SH-SY5Y (cell line): ENCODE measurements around the gene PAX7.

Source experiments
- GATA2 ChIP-seq: IDR thresholded peaks from 2 replicates; pipeline ENCODE4 v1.6.1; 2011; ENCODE audit warnings: mild to moderate bottlenecking, low read depth, low read length
- GATA3 ChIP-seq: IDR thresholded peaks from 2 replicates; pipeline ENCODE4 v1.6.1; 2011; ENCODE audit warnings: low read depth, mild to moderate bottlenecking, low read length, moderate library complexity

Gene PAX7

GRCh38 chr1:18775341-18775740 is 144.7 kb downstream of the PAX7 start:
- no peak for TF ChIP-seq GATA3
- no peak for TF ChIP-seq GATA2

GRCh38 chr1:18776777-18777176 is 146.1 kb downstream of the PAX7 start:
- TF ChIP-seq GATA2 (no peak), GATA3 (no peak)

- TF ChIP-seq GATA2 (no peak; the same call in 1 of the 2 replicates), GATA3 (no peak)
These were observed 147.8 kb downstream of the PAX7 start for GRCh38 chr1:18778437-18778836.

- no peak for TF ChIP-seq GATA3
- TF ChIP-seq GATA2 = no peak
These were observed 150.4 kb downstream of the PAX7 start for GRCh38 chr1:18781031-18781430.

GRCh38 chr1:18783705-18784481 is 153.2 kb downstream of the PAX7 start:
- TF ChIP-seq GATA3 (no peak), GATA2 (no peak)

GRCh38 chr1:18784482-18784831 is 153.8 kb downstream of the PAX7 start:
- no peak for TF ChIP-seq GATA2
- no peak for TF ChIP-seq GATA3

GRCh38 chr1:18786149-18786548 is 155.5 kb downstream of the PAX7 start:
- TF ChIP-seq GATA2 = no peak
- TF ChIP-seq GATA3 = no peak

- TF ChIP-seq GATA3 = no peak
These were observed 157.3 kb downstream of the PAX7 start for GRCh38 chr1:18787825-18788385.

- TF ChIP-seq GATA2 (no peak), GATA3 (no peak)
These were observed 158.6 kb downstream of the PAX7 start for GRCh38 chr1:18789246-18789645.

GRCh38 chr1:18792747-18793146 is 162.1 kb downstream of the PAX7 start:
- no peak for TF ChIP-seq GATA3
- no peak for TF ChIP-seq GATA2

- peak; percentile 45; the same call in 1 of the 2 replicates for TF ChIP-seq GATA2
- no peak for TF ChIP-seq GATA3
These were observed 162.5 kb downstream of the PAX7 start for GRCh38 chr1:18793164-18793563.

GRCh38 chr1:18794051-18794450 is 163.4 kb downstream of the PAX7 start:
- TF ChIP-seq GATA2 (no peak), GATA3 (no peak)

- TF ChIP-seq GATA3 (no peak), GATA2 (no peak)
These were observed 163.9 kb downstream of the PAX7 start for GRCh38 chr1:18794561-18794960.

- TF ChIP-seq GATA3 = no peak
- TF ChIP-seq GATA2 = no peak
These were observed 164.5 kb downstream of the PAX7 start for GRCh38 chr1:18795002-18795689.

- TF ChIP-seq GATA2 (no peak), GATA3 (no peak)
These were observed 166.3 kb downstream of the PAX7 start for GRCh38 chr1:18796950-18797349.
